ENCODE results near the gene SLC6A3. TPM values are rescaled to one million over a fixed set of nuclear protein-coding genes. Genes with fewer than 3 reads are reported as not detected.

Gene SLC6A3
- total RNA-seq = under 1 TPM in 2 of 4 donors, not detected in 2; 0.20 to 0.90 TPM

DNA sequence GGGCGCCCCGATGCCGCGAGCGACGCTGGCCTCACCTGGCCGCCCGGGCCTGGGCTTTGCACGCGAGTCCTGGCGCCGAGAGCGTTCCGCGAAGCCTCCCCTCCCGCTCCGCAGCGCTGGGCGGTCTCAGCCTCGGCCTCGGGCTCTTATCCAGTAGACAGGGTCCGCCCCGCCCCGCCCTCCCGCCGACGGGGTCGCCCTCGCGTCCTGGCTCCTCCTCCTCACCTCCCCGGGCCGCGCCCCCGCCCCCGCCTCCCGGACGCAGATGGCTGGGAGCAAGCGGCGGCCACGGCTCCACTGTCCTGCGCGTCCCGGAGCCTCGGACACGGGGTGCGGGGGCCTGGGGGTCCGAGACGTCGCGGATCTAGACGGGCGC lies at the start of gene SLC6A3:
TSS of gene SLC6A3 (minus strand) at position 128 of the 376 bp plus-strand sequence. CDS start 2,243 bp downstream, outside the sequence.
- peaks cover 0 to 23% (median 8%) of the 10 kb centered on the region in 4 donors for H3K4me1 ChIP-seq
- H3K4me3 ChIP-seq = peak within 1 kb of the TSS in 1 of 4 donors; percentile 24
- peaks cover 0 to 11% (median 0%) of the 10 kb centered on the region in 4 donors for H3K9me3 ChIP-seq
- no peak for TF ChIP-seq CTCF (IDR thresholded peaks at IDR 0.05)
- TF ChIP-seq EP300 (IDR thresholded peaks at IDR 0.05) = no peak
- TF ChIP-seq POLR2A (IDR thresholded peaks at IDR 0.05) = no peak
- 0% methylated on average over 3 to 7 of the region's 52 CpGs for WGBS, 2 donors
- no peak within 1 kb of the TSS for H3K27ac ChIP-seq
- no peak for DNase-seq (ENCODE audit: low spot score in 2 of 2)
- peaks cover 0 to 71% of the 10 kb centered on the region in 2 donors for H3K27me3 ChIP-seq
- no peaks in the 10 kb centered on the region for H3K36me3 ChIP-seq

- TF ChIP-seq POLR2A (IDR thresholded peaks at IDR 0.05) = no peak
- TF ChIP-seq CTCF (IDR thresholded peaks at IDR 0.05) = no peak
- TF ChIP-seq EP300 (IDR thresholded peaks at IDR 0.05) = no peak
- H3K27ac ChIP-seq = no peak overlapping the region
- no peak for DNase-seq (ENCODE audit: low spot score in 2 of 2)
- H3K4me1 ChIP-seq = peaks cover 0 to 4% (median 0%) of the 10 kb centered on the region in 4 donors
- peaks cover 0 to 46% (median 0%) of the 10 kb centered on the region in 3 donors for H3K36me3 ChIP-seq
- H3K4me3 ChIP-seq = no peak overlapping the region
- H3K27me3 ChIP-seq = no peaks in the 10 kb centered on the region
- H3K9me3 ChIP-seq = no peaks in the 10 kb centered on the region
- WGBS, 2 donors = 76% methylated on average over 11 to 12 of the region's 12 CpGs
Measured at GRCh38 chr5:1493941-1494340, 48.7 kb upstream of the SLC6A3 start.

GRCh38 chr5:1493413-1493812 lies 48.2 kb upstream of the SLC6A3 start:
- Histone ChIP-seq H3K27ac (no peak overlapping the region), H3K9me3 (no peaks in the 10 kb centered on the region), H3K36me3 (peaks cover 0 to 46% (median 0%) of the 10 kb centered on the region in 3 donors), H3K27me3 (no peaks in the 10 kb centered on the region), H3K4me3 (no peak overlapping the region), H3K4me1 (peaks cover 0 to 4% (median 0%) of the 10 kb centered on the region in 4 donors)
- TF ChIP-seq CTCF (IDR thresholded peaks at IDR 0.05) (no peak), POLR2A (IDR thresholded peaks at IDR 0.05) (no peak), EP300 (IDR thresholded peaks at IDR 0.05) (no peak)
- no peak for DNase-seq (ENCODE audit: low spot score in 2 of 2)
- 91% methylated on average over 14 to 15 of the region's 16 CpGs for WGBS, 2 donors

- TF ChIP-seq CTCF (IDR thresholded peaks at IDR 0.05) (no peak), POLR2A (IDR thresholded peaks at IDR 0.05) (no peak), EP300 (IDR thresholded peaks at IDR 0.05) (no peak)
- H3K36me3 ChIP-seq = peaks cover 0 to 51% (median 0%) of the 10 kb centered on the region in 3 donors
- H3K9me3 ChIP-seq = no peaks in the 10 kb centered on the region
- no peak for DNase-seq (ENCODE audit: low spot score in 2 of 2)
- WGBS, 2 donors = 77 to 86% methylated on average over 7 to 8 of the region's 12 CpGs
- H3K4me3 ChIP-seq = no peak overlapping the region
- H3K4me1 ChIP-seq = peaks cover 0 to 4% (median 0%) of the 10 kb centered on the region in 4 donors
- no peak overlapping the region for H3K27ac ChIP-seq
- H3K27me3 ChIP-seq = no peaks in the 10 kb centered on the region
Measured at GRCh38 chr5:1492757-1493156, 47.5 kb upstream of the SLC6A3 start.

DNA sequence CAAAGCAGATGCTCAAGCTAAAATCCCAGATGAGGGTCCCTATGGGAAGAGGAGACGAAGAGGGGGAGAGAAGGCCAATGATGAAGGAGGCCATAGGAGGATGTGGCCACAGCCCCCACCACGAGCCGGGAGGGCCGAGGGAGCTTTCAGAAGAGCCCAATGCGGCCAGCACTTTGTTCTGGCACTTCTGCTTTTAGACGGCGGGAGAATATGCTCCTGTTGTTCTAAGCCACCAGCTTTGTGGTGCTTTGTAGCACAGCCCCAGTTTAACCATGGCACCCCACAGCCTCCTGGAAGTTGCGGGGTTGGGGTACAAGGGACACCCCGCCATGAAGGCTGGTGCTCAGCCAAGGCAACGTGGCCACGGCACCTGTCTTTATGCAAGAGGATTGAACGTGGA lies 45.1 kb upstream of the SLC6A3 start:
- H3K27me3 ChIP-seq = no peaks in the 10 kb centered on the region
- H3K4me1 ChIP-seq = peaks cover 0 to 4% (median 0%) of the 10 kb centered on the region in 4 donors
- H3K4me3 ChIP-seq = no peak overlapping the region
- DNase-seq (ENCODE audit: low spot score in 2 of 2) = no peak
- no peak overlapping the region for H3K27ac ChIP-seq
- TF ChIP-seq CTCF (IDR thresholded peaks at IDR 0.05) (no peak), EP300 (IDR thresholded peaks at IDR 0.05) (no peak), POLR2A (IDR thresholded peaks at IDR 0.05) (no peak)
- no peaks in the 10 kb centered on the region for H3K9me3 ChIP-seq
- peaks cover 0 to 74% (median 11%) of the 10 kb centered on the region in 3 donors for H3K36me3 ChIP-seq
- 85 to 86% methylated on average over 12 of the region's 12 CpGs for WGBS, 2 donors

Measured in tibial nerve (tissue), 4 donors.